IMR-90 (cell line): ENCODE measurements around the gene RASSF3.

Experiments used
- BHLHE40 ChIP-seq: fragments of 150-350 bp; IDR thresholded peaks from 2 replicates; pipeline ENCODE4 v1.6.1; 2016; ENCODE audit warnings: mild to moderate bottlenecking, low read depth, low read length
- CEBPB ChIP-seq: IDR thresholded peaks from 2 replicates; pipeline ENCODE4 v1.6.1; 2012; ENCODE audit warnings: low read depth, low read length, improper control_type of control experiment
- MAZ ChIP-seq: IDR thresholded peaks from 2 replicates; pipeline ENCODE4 v1.6.1; 2012; ENCODE audit warnings: low read depth, mild to moderate bottlenecking, low read length, improper control_type of control experiment, moderate library complexity, borderline replicate concordance
- POLR2A ChIP-seq: IDR thresholded peaks from 2 replicates; pipeline ENCODE4 v1.6.1; 2012; ENCODE audit warnings: mild to moderate bottlenecking, low read depth, low read length
- RAD21 ChIP-seq: IDR thresholded peaks from 2 replicates; pipeline ENCODE4 v1.6.1; 2012; ENCODE audit warnings: low read length, improper control_type of control experiment
- RCOR1 ChIP-seq: IDR thresholded peaks from 2 replicates; pipeline ENCODE4 v1.6.1; 2012; ENCODE audit warnings: mild to moderate bottlenecking, low read length, improper control_type of control experiment; ENCODE audit not compliant: insufficient replicate concordance
- RFX5 ChIP-seq: IDR thresholded peaks from 2 replicates; pipeline ENCODE4 v1.8.0; 2012; ENCODE audit warnings: low read depth, mild to moderate bottlenecking, low read length, moderate library complexity
- TF ChIP-seq, protein P1 (sequence below): conservative IDR thresholded peaks from 2 replicates; pipeline ENCODE4 v1.5.1; 2012; ENCODE audit warnings: mild to moderate bottlenecking, low read depth, low read length, improper control_type of control experiment
- TF ChIP-seq, protein P2 (sequence below): fragments of 150-350 bp; IDR thresholded peaks from 2 replicates; pipeline ENCODE4 v1.6.1; 2017; ENCODE audit warnings: mild to moderate bottlenecking, antibody characterized with exemption, low read length, low read depth

DNA sequence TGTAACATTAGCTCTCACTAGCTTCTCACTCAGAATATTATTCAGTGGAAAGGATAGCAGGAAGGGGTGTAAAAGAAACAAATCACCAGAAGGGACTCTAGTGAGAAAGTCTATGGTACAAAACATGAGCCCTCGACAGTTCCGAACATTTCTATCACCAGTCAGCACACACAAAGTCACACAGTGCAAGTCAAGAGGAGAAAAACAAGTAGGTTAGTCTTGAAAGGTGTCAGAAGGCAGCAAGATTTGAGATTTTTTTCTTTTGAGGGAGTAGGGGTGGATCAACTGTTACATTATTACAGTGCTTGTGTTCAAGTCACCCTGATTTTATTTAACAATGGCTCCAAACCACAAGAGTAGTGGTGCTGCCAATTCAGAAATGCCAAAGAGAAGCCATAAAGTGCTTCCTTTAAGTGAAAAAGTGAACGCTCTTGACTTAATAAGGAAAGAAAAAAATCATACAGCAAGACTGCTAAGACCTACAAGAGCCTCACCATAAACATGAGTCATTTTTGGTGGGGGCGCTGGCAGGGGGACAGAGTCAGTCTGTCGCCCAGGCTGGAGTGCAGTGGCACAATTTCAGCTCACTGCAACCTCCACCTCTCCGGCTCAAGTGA lies 106.7 kb downstream of the RASSF3 start:
- TF ChIP-seq, protein P1, sequence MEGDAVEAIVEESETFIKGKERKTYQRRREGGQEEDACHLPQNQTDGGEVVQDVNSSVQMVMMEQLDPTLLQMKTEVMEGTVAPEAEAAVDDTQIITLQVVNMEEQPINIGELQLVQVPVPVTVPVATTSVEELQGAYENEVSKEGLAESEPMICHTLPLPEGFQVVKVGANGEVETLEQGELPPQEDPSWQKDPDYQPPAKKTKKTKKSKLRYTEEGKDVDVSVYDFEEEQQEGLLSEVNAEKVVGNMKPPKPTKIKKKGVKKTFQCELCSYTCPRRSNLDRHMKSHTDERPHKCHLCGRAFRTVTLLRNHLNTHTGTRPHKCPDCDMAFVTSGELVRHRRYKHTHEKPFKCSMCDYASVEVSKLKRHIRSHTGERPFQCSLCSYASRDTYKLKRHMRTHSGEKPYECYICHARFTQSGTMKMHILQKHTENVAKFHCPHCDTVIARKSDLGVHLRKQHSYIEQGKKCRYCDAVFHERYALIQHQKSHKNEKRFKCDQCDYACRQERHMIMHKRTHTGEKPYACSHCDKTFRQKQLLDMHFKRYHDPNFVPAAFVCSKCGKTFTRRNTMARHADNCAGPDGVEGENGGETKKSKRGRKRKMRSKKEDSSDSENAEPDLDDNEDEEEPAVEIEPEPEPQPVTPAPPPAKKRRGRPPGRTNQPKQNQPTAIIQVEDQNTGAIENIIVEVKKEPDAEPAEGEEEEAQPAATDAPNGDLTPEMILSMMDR, result no peak
- no peak for TF ChIP-seq MAZ
- TF ChIP-seq RFX5, result no peak
- no peak for TF ChIP-seq RAD21
- no peak for TF ChIP-seq POLR2A
- TF ChIP-seq CEBPB, result no peak
- TF ChIP-seq BHLHE40, result no peak
- TF ChIP-seq, protein P2, sequence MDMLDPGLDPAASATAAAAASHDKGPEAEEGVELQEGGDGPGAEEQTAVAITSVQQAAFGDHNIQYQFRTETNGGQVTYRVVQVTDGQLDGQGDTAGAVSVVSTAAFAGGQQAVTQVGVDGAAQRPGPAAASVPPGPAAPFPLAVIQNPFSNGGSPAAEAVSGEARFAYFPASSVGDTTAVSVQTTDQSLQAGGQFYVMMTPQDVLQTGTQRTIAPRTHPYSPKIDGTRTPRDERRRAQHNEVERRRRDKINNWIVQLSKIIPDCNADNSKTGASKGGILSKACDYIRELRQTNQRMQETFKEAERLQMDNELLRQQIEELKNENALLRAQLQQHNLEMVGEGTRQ, result no peak
- TF ChIP-seq RCOR1, result no peak
